ENCODE measurements around the gene SAMM50. TPM values are rescaled to one million over a fixed set of nuclear protein-coding genes. Genes with fewer than 3 reads are reported as not detected.

Gene SAMM50
- total and polyA plus RNA-seq, 9 donors = 34.9 to 57.0 (median 46.4) TPM

DNA sequence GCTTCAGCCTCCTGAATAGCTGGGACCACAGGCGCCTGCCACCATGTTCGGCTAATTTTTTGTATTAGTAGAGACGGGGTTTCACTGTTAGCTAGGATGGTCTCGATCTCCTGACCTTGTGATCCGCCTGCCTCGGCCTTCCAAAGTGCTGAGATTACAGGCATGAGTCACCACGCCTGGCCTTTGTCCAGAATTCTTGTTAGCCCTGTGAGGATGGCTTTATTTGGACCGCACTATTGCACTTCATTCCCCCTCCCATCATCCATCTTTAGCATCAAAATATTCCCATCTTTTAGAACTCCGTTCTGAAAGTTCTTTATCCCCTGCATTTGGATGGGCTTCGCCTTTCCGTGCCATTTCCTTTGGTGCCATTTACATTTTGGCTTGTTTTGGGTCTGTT lies 2.6 kb downstream of the SAMM50 start:
- Histone ChIP-seq H3K27ac (ENCODE audit: low read length) (no peak overlapping the region), H3K9me3 (replicated peaks; ENCODE audit: control insufficient read depth, low read depth, low read length) (no peaks in the 10 kb centered on the region), H3K4me1 (ENCODE audit: control insufficient read depth, insufficient read depth, low read length) (peaks cover 19% of the 10 kb centered on the region), H3K27me3 (ENCODE audit: control insufficient read depth, insufficient read depth, low read length) (no peaks in the 10 kb centered on the region), H3K36me3 (ENCODE audit: control insufficient read depth, insufficient read depth, low read length) (no peaks in the 10 kb centered on the region), H3K4me3 (ENCODE audit: low read length) (no peak overlapping the region)
- 72% methylated on average over 4 of the region's 11 CpGs for WGBS (ENCODE audit: insufficient coverage)
- DNase-seq = no peak

DNA sequence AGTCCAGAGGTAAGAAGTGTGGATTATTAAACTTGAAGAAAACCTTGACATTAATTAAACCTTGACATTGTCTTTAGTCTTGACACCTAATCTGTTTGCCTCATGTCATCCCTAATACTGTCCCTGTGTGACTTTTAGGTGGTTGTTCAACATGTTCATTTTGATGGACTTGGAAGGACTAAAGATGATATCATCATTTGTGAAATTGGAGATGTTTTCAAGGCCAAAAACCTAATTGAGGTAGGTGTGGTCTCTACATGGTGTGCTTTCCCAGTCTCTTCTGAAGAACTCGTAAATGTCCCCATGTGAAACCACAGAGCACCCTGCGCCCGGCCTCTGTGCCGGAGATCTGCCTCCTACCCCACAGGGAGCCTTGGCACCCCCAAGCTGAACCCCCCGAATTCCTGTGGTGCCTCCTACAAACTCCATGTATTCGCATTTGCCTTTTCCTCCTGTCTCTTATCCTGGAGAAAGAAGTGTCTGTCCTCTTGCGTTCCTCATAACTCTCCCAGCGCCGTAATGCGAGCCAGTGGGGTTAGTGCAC lies 9.1 kb downstream of the SAMM50 start:
- Histone ChIP-seq H3K27ac (ENCODE audit: low read length) (no peak overlapping the region), H3K4me1 (ENCODE audit: control insufficient read depth, insufficient read depth, low read length) (no peaks in the 10 kb centered on the region), H3K27me3 (ENCODE audit: control insufficient read depth, insufficient read depth, low read length) (no peaks in the 10 kb centered on the region), H3K36me3 (ENCODE audit: control insufficient read depth, insufficient read depth, low read length) (peaks cover 53% of the 10 kb centered on the region), H3K9me3 (replicated peaks; ENCODE audit: control insufficient read depth, low read depth, low read length) (no peaks in the 10 kb centered on the region), H3K4me3 (ENCODE audit: low read length) (no peak overlapping the region)
- no peak for DNase-seq
- 90% methylated on average over 10 of the region's 10 CpGs for WGBS (ENCODE audit: insufficient coverage)

DNA sequence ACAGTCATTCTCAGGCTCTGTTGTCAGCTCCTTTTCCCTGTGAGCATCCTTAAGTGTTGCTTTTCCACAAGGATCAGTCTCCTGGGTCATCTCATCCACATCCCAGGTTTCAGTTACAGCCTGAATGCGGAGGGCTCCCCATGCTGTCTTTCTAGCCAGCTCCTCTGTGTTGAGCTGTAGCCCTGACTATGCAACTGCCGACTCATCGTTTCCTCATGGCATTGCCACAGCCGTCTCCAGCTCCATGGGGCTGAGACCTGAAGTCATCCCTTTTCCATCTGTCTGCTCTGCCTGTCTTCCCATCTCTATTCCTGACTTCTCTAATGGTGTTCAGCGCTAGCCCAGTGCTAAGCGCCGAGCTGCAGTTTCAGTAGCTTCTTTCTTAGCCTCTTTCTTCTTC lies 11.8 kb downstream of the SAMM50 start:
- DNase-seq = no peak
- no peaks in the 10 kb centered on the region for H3K27me3 ChIP-seq (ENCODE audit: control insufficient read depth, insufficient read depth, low read length)
- 95% methylated on average over 7 of the region's 7 CpGs for WGBS (ENCODE audit: insufficient coverage)
- no peak overlapping the region for H3K4me3 ChIP-seq (ENCODE audit: low read length)
- H3K9me3 ChIP-seq (replicated peaks; ENCODE audit: control insufficient read depth, low read depth, low read length) = no peaks in the 10 kb centered on the region
- no peaks in the 10 kb centered on the region for H3K4me1 ChIP-seq (ENCODE audit: control insufficient read depth, insufficient read depth, low read length)
- no peak overlapping the region for H3K27ac ChIP-seq (ENCODE audit: low read length)
- peaks cover 71% of the 10 kb centered on the region for H3K36me3 ChIP-seq (ENCODE audit: control insufficient read depth, insufficient read depth, low read length)

DNA sequence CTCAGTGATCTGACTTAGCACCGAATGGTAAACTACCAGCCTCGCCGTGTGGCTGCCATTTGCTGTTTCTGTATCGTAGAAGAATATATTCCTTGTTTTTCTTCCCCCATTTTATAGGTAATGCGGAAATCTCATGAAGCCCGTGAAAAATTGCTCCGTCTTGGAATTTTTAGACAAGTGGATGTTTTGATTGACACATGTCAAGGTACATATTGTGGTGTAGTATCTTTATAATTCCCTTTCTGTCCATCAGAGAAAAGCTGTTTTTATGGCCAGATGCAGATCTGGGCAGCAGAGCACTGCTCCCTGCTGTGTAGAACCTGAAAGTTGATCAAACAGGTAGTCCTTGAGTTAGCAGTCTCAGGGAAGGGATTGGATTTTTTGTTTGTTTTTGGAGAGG lies 13.4 kb downstream of the SAMM50 start:
- peaks cover 79% of the 10 kb centered on the region for H3K36me3 ChIP-seq (ENCODE audit: control insufficient read depth, insufficient read depth, low read length)
- H3K4me3 ChIP-seq (ENCODE audit: low read length) = no peak overlapping the region
- H3K4me1 ChIP-seq (ENCODE audit: control insufficient read depth, insufficient read depth, low read length) = no peaks in the 10 kb centered on the region
- H3K27ac ChIP-seq (ENCODE audit: low read length) = no peak overlapping the region
- no peaks in the 10 kb centered on the region for H3K27me3 ChIP-seq (ENCODE audit: control insufficient read depth, insufficient read depth, low read length)
- no peak for DNase-seq
- no CpG with 5 or more reads among the region's 7 CpGs for WGBS (ENCODE audit: insufficient coverage)
- no peaks in the 10 kb centered on the region for H3K9me3 ChIP-seq (replicated peaks; ENCODE audit: control insufficient read depth, low read depth, low read length)

DNA sequence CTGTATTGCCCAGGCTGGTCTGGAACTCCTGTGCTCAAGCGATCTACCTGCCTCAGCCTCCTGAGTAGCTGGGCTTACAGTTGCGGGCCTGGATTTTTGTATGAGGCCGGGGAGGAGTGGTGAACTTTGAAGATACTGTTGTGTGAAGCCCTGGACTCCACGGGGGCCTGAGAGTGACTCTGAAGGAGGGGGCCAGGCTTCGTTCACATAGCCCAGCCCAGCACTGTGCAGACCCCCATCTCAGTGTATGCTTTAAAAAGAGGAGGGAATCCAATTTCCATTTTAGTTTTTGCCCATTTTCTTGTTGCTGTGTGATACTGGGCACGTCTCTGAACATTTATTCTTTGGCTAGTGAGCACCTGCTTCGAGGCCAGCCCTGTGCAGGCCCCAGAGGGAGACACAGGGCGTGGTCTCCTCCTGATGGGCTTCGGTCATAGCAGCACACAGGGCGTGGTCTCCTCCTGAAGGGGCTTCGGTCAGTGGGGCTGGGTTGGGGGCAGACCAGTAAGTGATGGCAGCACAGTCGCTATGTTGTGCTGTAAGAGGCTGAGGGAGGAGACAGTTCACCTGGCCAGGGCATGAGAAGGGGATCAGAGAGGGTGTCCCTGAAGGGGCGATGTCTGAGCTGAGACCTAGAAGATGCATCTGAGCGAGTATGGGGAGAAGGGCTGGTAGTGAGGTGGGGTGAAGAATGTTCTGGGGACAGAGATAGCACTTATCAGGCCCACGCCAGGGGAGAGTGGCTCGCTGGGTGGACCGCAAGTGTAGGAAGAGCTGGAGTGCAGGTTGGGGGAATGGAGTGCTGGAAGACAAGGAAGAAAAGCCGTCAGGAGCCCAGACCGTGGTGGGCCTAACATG lies 14.0 kb downstream of the SAMM50 start:
- Histone ChIP-seq H3K36me3 (ENCODE audit: control insufficient read depth, insufficient read depth, low read length) (peaks cover 77% of the 10 kb centered on the region), H3K27ac (ENCODE audit: low read length) (no peak overlapping the region), H3K9me3 (replicated peaks; ENCODE audit: control insufficient read depth, low read depth, low read length) (no peaks in the 10 kb centered on the region), H3K27me3 (ENCODE audit: control insufficient read depth, insufficient read depth, low read length) (no peaks in the 10 kb centered on the region), H3K4me1 (ENCODE audit: control insufficient read depth, insufficient read depth, low read length) (no peaks in the 10 kb centered on the region), H3K4me3 (ENCODE audit: low read length) (no peak overlapping the region)
- no peak for DNase-seq
- 90% methylated on average over 14 of the region's 19 CpGs for WGBS (ENCODE audit: insufficient coverage)

DNA sequence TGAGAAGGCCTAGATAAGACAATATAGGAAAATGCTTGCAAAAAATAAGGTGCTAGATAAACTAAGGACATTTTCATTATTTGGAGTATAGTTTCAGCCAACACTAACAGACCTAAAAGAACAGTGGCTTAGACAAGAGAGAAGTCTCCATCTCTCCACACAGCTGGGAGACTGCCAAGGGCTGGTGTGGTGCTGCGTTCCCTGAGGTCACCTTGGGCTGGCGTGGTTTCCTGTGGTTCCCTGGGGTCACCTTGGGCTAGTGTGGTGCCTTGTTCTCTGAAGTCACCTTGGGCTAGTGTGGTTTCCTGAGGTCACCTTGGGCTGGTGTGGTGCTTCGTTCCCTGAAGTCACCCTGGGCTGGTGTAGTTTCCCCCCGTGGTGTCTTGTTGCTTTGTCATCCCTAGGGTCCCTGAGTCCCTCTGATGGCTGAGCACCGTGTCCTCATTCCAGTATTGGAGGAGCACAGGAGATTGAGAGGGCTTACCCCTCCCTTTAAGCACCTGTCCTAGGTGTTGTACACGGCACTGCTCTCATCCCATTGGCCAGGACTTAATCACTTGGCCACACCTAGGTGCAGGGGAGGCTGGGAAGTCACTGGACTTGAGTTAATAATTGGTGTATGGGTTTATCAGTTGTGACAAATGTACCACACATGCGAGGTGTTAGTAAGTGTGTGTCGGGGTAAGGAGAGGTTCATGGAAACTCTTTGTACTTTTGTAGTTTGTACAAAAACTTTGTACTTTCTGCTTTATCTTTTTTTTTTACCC lies 14.9 kb downstream of the SAMM50 start:
- Histone ChIP-seq H3K4me3 (ENCODE audit: low read length) (no peak overlapping the region), H3K9me3 (replicated peaks; ENCODE audit: control insufficient read depth, low read depth, low read length) (no peaks in the 10 kb centered on the region), H3K4me1 (ENCODE audit: control insufficient read depth, insufficient read depth, low read length) (no peaks in the 10 kb centered on the region), H3K36me3 (ENCODE audit: control insufficient read depth, insufficient read depth, low read length) (peaks cover 79% of the 10 kb centered on the region), H3K27me3 (ENCODE audit: control insufficient read depth, insufficient read depth, low read length) (no peaks in the 10 kb centered on the region), H3K27ac (ENCODE audit: low read length) (no peak overlapping the region)
- WGBS (ENCODE audit: insufficient coverage) = 93% methylated on average over 3 of the region's 8 CpGs
- DNase-seq = no peak

DNA sequence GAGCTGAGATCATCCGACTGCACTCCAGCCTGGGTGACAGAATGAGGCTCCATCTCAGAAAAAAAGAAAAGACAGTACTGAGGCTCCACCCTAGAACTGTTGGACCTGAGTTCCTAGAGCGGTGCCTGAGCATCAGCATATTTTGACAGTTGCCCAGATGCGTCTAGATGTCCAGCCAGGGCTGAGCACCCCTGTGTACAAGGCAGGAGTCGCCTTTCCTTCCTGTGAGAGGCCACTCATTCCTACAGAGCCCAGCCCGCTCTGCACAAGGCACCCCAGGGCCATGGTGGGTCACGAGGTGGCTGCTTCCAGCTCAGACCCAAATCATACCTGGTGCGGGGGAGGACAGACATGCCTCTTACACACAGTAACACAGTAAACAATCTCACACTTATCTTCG lies 15.9 kb downstream of the SAMM50 start:
- no peak for DNase-seq
- H3K4me3 ChIP-seq (ENCODE audit: low read length) = no peak overlapping the region
- WGBS (ENCODE audit: insufficient coverage) = 93% methylated on average over 4 of the region's 8 CpGs
- H3K36me3 ChIP-seq (ENCODE audit: control insufficient read depth, insufficient read depth, low read length) = peaks cover 79% of the 10 kb centered on the region
- no peaks in the 10 kb centered on the region for H3K9me3 ChIP-seq (replicated peaks; ENCODE audit: control insufficient read depth, low read depth, low read length)
- no peak overlapping the region for H3K27ac ChIP-seq (ENCODE audit: low read length)
- no peaks in the 10 kb centered on the region for H3K4me1 ChIP-seq (ENCODE audit: control insufficient read depth, insufficient read depth, low read length)
- no peaks in the 10 kb centered on the region for H3K27me3 ChIP-seq (ENCODE audit: control insufficient read depth, insufficient read depth, low read length)

DNA sequence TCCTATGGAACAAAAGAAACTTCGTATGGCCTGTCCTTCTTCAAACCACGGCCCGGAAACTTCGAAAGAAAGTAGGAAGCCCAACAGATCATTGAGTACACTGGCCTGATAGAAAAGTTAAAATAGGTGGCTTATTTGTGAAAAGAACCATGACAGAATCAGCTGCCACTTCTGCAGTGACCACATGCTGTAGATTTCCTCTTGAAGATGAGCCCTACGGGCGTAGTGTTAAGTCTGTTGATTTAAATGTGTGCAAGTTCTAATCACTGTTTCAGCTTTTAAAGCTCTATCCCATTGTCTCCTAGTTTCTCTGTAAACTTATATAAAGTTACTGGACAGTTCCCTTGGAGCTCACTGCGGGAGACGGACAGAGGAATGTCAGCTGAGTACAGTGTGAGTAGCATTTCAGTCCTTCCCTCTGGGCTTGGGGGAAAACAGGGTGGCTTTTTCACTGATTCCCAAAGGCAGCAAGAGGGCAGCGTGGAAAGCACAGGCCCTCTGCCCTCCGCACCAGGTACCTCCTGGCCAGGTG lies 17.8 kb downstream of the SAMM50 start:
- WGBS (ENCODE audit: insufficient coverage) = 91% methylated on average over 5 of the region's 10 CpGs
- Histone ChIP-seq H3K36me3 (ENCODE audit: control insufficient read depth, insufficient read depth, low read length) (peaks cover 79% of the 10 kb centered on the region), H3K4me3 (ENCODE audit: low read length) (no peak overlapping the region), H3K27ac (ENCODE audit: low read length) (no peak overlapping the region), H3K4me1 (ENCODE audit: control insufficient read depth, insufficient read depth, low read length) (no peaks in the 10 kb centered on the region), H3K9me3 (replicated peaks; ENCODE audit: control insufficient read depth, low read depth, low read length) (no peaks in the 10 kb centered on the region), H3K27me3 (ENCODE audit: control insufficient read depth, insufficient read depth, low read length) (no peaks in the 10 kb centered on the region)
- DNase-seq = no peak

DNA sequence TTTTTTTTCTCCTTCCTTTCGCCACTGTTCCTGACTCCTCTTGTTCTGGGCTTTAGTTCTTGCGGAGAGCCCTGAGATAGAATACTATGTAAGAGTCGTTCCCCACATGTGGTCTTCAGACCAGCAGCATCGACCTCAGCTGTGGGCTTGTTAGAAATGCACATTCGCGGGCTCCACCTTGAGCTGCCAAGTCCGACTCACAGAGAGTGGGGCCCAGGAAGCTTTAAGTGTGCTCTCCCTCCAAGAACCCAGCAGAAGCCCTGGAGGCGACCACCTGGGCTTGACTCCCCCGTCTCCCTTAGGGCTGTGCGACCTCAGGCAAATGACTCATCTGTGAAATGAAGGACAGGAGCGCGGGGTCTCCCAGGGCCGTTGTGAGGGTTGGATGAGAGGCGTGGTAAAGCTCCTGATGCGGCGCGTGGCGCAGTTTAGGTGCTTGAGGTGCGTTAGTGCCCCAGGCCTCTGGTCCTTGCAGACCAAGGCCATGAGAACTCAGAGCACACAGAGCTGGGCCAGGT lies 18.8 kb downstream of the SAMM50 start:
- WGBS (ENCODE audit: insufficient coverage) = 86% methylated on average over 18 of the region's 19 CpGs
- H3K36me3 ChIP-seq (ENCODE audit: control insufficient read depth, insufficient read depth, low read length) = peaks cover 80% of the 10 kb centered on the region
- H3K27ac ChIP-seq (ENCODE audit: low read length) = no peak overlapping the region
- H3K27me3 ChIP-seq (ENCODE audit: control insufficient read depth, insufficient read depth, low read length) = no peaks in the 10 kb centered on the region
- H3K9me3 ChIP-seq (replicated peaks; ENCODE audit: control insufficient read depth, low read depth, low read length) = no peaks in the 10 kb centered on the region
- DNase-seq = no peak
- no peaks in the 10 kb centered on the region for H3K4me1 ChIP-seq (ENCODE audit: control insufficient read depth, insufficient read depth, low read length)
- H3K4me3 ChIP-seq (ENCODE audit: low read length) = no peak overlapping the region

DNA sequence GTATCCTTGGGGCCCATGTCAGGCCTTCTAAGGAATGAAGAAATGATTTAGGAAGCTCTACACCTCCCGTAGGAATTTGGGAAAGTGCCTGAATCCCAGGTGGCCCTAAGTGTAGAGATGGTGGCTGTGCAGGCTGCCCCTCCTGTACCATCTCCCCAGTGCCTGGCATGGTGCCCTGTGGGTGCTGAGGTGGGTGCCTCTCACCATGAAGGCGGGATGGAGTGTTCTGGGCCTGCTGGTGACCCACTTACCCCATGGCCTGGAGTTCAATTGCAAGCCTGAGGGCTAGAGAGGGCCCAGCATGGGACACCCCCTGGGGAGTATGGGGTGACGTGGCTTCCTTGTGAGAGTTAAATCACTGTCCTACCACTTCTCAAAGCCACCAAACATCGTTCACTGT lies 19.8 kb downstream of the SAMM50 start:
- Histone ChIP-seq H3K36me3 (ENCODE audit: control insufficient read depth, insufficient read depth, low read length) (peaks cover 79% of the 10 kb centered on the region), H3K9me3 (replicated peaks; ENCODE audit: control insufficient read depth, low read depth, low read length) (no peaks in the 10 kb centered on the region), H3K27me3 (ENCODE audit: control insufficient read depth, insufficient read depth, low read length) (no peaks in the 10 kb centered on the region), H3K27ac (ENCODE audit: low read length) (no peak overlapping the region), H3K4me3 (ENCODE audit: low read length) (no peak overlapping the region), H3K4me1 (ENCODE audit: control insufficient read depth, insufficient read depth, low read length) (no peaks in the 10 kb centered on the region)
- DNase-seq = no peak
- 0% methylated on average over 1 of the region's 4 CpGs for WGBS (ENCODE audit: insufficient coverage)

Data from muscle of leg (tissue), 11 donors.